ENCODE results near the gene CCHCR1. TPM values are rescaled to one million over a fixed set of nuclear protein-coding genes. Genes with fewer than 3 reads are reported as not detected.
A peak's percentile ranks its signal among the peaks of the same experiment; 100 is the strongest.

CCHCR1 gene
- total and polyA plus RNA-seq, 2 of the 13 experiments (the other 11 are each of a cell fraction or from before 2014, with no cell fraction given) = 14.6 to 28.2 TPM

DNA sequence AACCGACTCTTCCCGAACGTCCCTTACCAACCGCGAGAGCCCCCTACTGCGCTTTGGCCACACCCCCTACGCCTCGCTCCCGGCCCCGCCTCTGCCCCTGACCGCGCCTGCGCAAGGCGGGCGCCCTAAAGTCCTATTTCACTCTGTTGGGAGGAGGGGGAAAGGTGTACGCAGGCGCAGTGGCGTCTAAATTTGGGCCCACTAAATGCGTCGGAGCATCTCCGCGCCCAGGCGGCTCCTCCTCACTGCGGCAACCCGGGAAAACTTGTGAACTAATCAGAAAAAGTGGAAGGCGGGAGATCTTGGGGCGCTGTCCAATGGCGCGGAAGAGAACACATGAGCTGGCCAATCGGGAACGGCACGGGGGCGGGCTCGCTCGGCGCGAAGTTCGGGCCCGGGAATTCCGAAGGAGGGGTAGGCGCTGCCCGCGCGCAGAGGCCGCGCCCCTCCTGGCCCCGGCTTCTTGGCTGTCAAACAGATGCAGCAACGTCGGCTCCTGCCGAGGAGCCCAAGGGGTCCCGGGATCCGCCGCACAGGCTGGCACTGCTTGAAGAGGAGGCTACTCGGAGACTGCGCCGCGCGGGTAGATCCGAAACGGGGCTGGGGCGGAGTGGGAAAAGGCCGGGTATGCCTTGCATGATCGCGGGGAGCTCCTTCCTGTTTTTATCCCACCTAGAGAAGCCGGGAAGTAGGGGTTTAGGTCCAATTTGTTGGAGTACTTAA is 699 bp upstream of the CCHCR1 start, which contains the start of gene TCF19 (continued):
- TF ChIP-seq, protein P1, sequence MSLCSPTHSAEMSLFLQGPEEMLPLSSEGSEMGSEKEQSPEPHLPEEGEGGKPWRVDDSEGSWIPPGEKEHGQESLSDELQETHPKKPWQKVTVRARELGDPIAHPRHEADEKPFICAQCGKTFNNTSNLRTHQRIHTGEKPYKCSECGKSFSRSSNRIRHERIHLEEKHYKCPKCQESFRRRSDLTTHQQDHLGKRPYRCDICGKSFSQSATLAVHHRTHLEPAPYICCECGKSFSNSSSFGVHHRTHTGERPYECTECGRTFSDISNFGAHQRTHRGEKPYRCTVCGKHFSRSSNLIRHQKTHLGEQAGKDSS (CRISPR knock-in tag; IDR thresholded peaks at IDR 0.05; ENCODE audit: borderline replicate concordance, low read depth) = 0 out of 2 replicates have a peak, but pooled peaks have one; percentile 77
- TF ChIP-seq ZNF776 (CRISPR knock-in tag; IDR thresholded peaks at IDR 0.05) (peak; percentile 29; the same call in 1 of the 2 replicates), ZNF770 (CRISPR knock-in tag; IDR thresholded peaks at IDR 0.05) (peak; percentile 33; the same call in 1 of the 2 replicates), POLR2G (IDR thresholded peaks at IDR 0.05; ENCODE audit: low read depth, low read length) (peak; percentile 63; the same call in 1 of the 2 replicates), ZNF101 (CRISPR knock-in tag; IDR thresholded peaks at IDR 0.05; ENCODE audit: borderline replicate concordance, low read depth) (no peak), TEAD3 (CRISPR knock-in tag; optimal IDR thresholded peaks at IDR 0.05; ENCODE audit: borderline replicate concordance) (peak; percentile 87), HOXA9 (CRISPR knock-in tag; IDR thresholded peaks at IDR 0.05; ENCODE audit: borderline replicate concordance) (peak; percentile 86; the same call in 1 of the 2 replicates), KLF16 (CRISPR knock-in tag; IDR thresholded peaks at IDR 0.05) (peak in 1 of 2 experiments; percentile 88; a peak in 1 of 4 replicates), ZZZ3 (CRISPR knock-in tag; IDR thresholded peaks at IDR 0.05; ENCODE audit: borderline replicate concordance) (no peak; the same call in 1 of the 2 replicates), RBM22 (optimal IDR thresholded peaks at IDR 0.05; ENCODE audit: low read length) (no peak), GABPA (IDR thresholded peaks at IDR 0.05; ENCODE audit: low read depth, low read length) (no peak), GABPA (CRISPR knock-in tag; IDR thresholded peaks at IDR 0.05; ENCODE audit: low read depth) (no peak; the same call in 1 of the 2 replicates), TFDP2 (CRISPR knock-in tag; IDR thresholded peaks at IDR 0.05) (peak; percentile 99), ZNF790 (CRISPR knock-in tag; IDR thresholded peaks at IDR 0.05; ENCODE audit: borderline replicate concordance) (no peak), ELF3 (CRISPR knock-in tag; IDR thresholded peaks at IDR 0.05) (peak; percentile 21; the same call in 1 of the 2 replicates), TAF15 (IDR thresholded peaks at IDR 0.05; ENCODE audit: low read depth, low read length, poor library complexity, severe bottlenecking) (no peak), ZSCAN30 (CRISPR knock-in tag; IDR thresholded peaks at IDR 0.05) (no peak), MAF1 (CRISPR knock-in tag; IDR thresholded peaks at IDR 0.05; ENCODE audit: borderline replicate concordance) (no peak), ZNF766 (CRISPR knock-in tag; IDR thresholded peaks at IDR 0.05; ENCODE audit: borderline replicate concordance) (no peak), ZBTB38 (CRISPR knock-in tag; IDR thresholded peaks at IDR 0.05) (no peak), RFX5 (IDR thresholded peaks at IDR 0.05; ENCODE audit: low read depth, low read length) (no peak; the same call in 1 of the 2 replicates), MLLT10 (CRISPR knock-in tag; IDR thresholded peaks at IDR 0.05) (no peak)
- TF ChIP-seq, protein P2, sequence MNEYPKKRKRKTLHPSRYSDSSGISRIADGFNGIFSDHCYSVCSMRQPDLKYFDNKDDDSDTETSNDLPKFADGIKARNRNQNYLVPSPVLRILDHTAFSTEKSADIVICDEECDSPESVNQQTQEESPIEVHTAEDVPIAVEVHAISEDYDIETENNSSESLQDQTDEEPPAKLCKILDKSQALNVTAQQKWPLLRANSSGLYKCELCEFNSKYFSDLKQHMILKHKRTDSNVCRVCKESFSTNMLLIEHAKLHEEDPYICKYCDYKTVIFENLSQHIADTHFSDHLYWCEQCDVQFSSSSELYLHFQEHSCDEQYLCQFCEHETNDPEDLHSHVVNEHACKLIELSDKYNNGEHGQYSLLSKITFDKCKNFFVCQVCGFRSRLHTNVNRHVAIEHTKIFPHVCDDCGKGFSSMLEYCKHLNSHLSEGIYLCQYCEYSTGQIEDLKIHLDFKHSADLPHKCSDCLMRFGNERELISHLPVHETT (CRISPR knock-in tag; conservative IDR thresholded peaks at IDR 0.05) = no peak
- TF ChIP-seq, protein P3, sequence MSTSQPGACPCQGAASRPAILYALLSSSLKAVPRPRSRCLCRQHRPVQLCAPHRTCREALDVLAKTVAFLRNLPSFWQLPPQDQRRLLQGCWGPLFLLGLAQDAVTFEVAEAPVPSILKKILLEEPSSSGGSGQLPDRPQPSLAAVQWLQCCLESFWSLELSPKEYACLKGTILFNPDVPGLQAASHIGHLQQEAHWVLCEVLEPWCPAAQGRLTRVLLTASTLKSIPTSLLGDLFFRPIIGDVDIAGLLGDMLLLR (CRISPR knock-in tag; IDR thresholded peaks at IDR 0.05) = peak; percentile 69; the same call in 1 of the 2 replicates

All from HepG2 (cell line).